Activated CD8-positive, alpha-beta T cell treated with anti-CD3 and anti-CD28 coated beads for 36 hours (primary cell): ENCODE results near the gene CATSPERB. TPM values are rescaled to one million over a fixed set of nuclear protein-coding genes. Genes with fewer than 3 reads are reported as not detected.
"Not testable (repeated sequence)": the region's sequence is repeated elsewhere in the genome, so short reads cannot be mapped to it uniquely, and the experiment has no call there.

ENCODE experiments used
- ATAC-seq: fragments of 200-7000 bp; cut with Tn5 transposase; one replicate; pipeline ENCODE4 v1.10.0; 2021; ENCODE audit warnings: mild to moderate bottlenecking, moderate library complexity
- CTCF ChIA-PET: fragments of 350-600 bp; sonication (Branson Sonifier 250); formaldehyde crosslinking; loops from one replicate; lab custom pipeline; 2021; ENCODE audit warnings: antibody characterized with exemption; lab: Charles Lee
- POLR2A ChIA-PET: fragments of 350-600 bp; sonication (Branson Sonifier 250); formaldehyde crosslinking; loops from one replicate; lab custom pipeline; 2021; ENCODE audit warnings: antibody characterized with exemption; lab: Charles Lee
- DNase-seq: peaks from one replicate; pipeline ENCODE4 v3.0.0-alpha.2; 2020
- H3K27ac Mint-ChIP-seq: one replicate; pipeline ENCODE4 v1.8.0; 2021; ENCODE audit warnings: mild to moderate bottlenecking, mixed read lengths
- H3K27me3 Mint-ChIP-seq: one replicate; pipeline ENCODE4 v1.8.0; 2021; ENCODE audit warnings: mixed read lengths
- H3K36me3 Mint-ChIP-seq: one replicate; pipeline ENCODE4 v1.8.0; 2021; ENCODE audit warnings: low read depth, mixed read lengths
- H3K4me1 Mint-ChIP-seq: one replicate; pipeline ENCODE4 v1.8.0; 2021; ENCODE audit warnings: low read depth, mixed read lengths
- H3K4me3 Mint-ChIP-seq: one replicate; pipeline ENCODE4 v1.8.0; 2021; ENCODE audit warnings: mild to moderate bottlenecking, moderate library complexity, mixed read lengths
- H3K9me3 Mint-ChIP-seq: one replicate; pipeline ENCODE4 v1.8.0; 2021; ENCODE audit warnings: mixed read lengths
- intact Hi-C: fragments of 100-400 bp; cut with micrococcal nuclease; formaldehyde crosslinking; loops from one replicate; pipeline ENCODE4 v1.10.0; 2022
- total RNA-seq, 2 experiments: library from RNA; stranded (reverse); gene quantifications; one replicate each; pipeline ENCODE4 v1.2.3, GENCODE V29; 2021
- TF ChIP-seq, protein P1 (sequence below): fragments of 200-600 bp; IDR thresholded peaks from one replicate; pipeline ENCODE4 v1.8.0; 2022; ENCODE audit warnings: antibody characterized with exemption, mild to moderate bottlenecking

Gene CATSPERB
- total RNA-seq, 2 experiments from 2014 or later, result 0.27 to 0.60 TPM

DNA sequence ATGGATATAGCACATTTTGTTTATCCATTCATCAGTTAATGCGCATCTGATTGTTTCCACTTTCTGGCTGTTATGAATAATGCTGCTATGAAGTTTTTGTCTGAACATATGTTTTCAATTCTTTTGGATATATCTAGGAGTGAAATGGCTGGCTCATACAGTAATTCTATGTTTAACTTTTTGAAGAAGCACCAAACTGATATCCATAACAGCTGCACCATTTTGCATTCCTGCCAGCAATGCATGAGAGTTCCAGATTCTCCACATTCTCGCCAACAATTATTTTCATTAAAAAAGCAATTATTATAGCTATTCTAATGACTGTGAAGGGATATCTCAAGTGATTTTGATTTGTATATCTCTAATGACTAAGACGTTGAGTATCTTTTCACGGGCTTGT is 131.9 kb downstream of the CATSPERB start:
- H3K27me3 Mint-ChIP-seq, result no peaks in the 10 kb centered on the region
- intact Hi-C loops, result no loop called here
- H3K36me3 Mint-ChIP-seq, result peaks cover 2% of the 10 kb centered on the region
- no peak for DNase-seq
- ATAC-seq, result no peak
- H3K4me1 Mint-ChIP-seq, result no peaks in the 10 kb centered on the region
- no peak overlapping the region for H3K4me3 Mint-ChIP-seq
- TF ChIP-seq, protein P1, sequence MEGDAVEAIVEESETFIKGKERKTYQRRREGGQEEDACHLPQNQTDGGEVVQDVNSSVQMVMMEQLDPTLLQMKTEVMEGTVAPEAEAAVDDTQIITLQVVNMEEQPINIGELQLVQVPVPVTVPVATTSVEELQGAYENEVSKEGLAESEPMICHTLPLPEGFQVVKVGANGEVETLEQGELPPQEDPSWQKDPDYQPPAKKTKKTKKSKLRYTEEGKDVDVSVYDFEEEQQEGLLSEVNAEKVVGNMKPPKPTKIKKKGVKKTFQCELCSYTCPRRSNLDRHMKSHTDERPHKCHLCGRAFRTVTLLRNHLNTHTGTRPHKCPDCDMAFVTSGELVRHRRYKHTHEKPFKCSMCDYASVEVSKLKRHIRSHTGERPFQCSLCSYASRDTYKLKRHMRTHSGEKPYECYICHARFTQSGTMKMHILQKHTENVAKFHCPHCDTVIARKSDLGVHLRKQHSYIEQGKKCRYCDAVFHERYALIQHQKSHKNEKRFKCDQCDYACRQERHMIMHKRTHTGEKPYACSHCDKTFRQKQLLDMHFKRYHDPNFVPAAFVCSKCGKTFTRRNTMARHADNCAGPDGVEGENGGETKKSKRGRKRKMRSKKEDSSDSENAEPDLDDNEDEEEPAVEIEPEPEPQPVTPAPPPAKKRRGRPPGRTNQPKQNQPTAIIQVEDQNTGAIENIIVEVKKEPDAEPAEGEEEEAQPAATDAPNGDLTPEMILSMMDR, result no peak
- peaks cover 7% of the 10 kb centered on the region for H3K9me3 Mint-ChIP-seq
- no peak overlapping the region for H3K27ac Mint-ChIP-seq
- ChIA-PET CTCF (no interaction called here), POLR2A (no interaction called here)

DNA sequence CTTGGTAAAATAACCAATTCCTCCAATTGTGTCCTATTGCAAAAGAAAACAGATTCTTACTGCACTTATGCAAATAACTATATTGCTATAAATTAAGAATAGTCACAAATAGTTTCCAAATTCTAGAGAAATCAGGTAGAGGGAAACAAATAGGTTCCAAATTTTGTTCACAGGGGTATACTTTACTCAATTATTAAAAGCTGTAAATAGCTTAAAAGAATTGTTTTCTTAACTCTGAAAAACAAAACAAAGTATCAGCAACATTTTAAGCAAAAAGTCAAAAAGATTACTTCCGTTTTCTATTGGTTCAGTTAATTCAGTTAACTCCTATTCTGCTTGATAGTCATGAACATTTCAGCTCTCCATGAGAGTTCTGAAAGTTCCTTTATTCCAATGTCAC is 136.2 kb downstream of the CATSPERB start:
- ChIA-PET POLR2A (no interaction called here), CTCF (no interaction called here)
- Mint-ChIP-seq H3K4me1 (no peaks in the 10 kb centered on the region), H3K27me3 (no peaks in the 10 kb centered on the region), H3K9me3 (peaks cover 13% of the 10 kb centered on the region), H3K27ac (no peak overlapping the region), H3K36me3 (peaks cover 2% of the 10 kb centered on the region), H3K4me3 (no peak overlapping the region)
- TF ChIP-seq, protein P1, result no peak
- ATAC-seq (no peak), DNase-seq (no peak)
- intact Hi-C loops, result no loop called here

DNA sequence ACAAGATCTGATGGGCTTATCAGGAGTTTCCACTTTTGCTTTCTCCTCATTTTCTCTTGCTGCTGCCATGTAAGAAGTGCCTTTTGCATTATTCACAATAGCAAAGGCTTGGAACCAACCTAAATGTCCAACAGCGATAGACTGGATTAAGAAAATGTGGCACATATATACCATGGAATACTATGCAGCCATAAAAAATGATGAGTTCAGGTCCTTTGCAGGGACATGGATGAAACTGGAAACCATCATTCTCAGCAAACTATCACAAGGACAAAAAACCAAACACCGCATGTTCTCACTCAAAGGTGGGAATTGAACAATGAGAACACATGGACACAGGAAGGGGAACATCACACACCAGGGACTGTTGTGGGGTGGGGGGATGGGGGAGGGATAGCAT is 137.9 kb downstream of the CATSPERB start:
- H3K27me3 Mint-ChIP-seq, H3K4me1 Mint-ChIP-seq, intact Hi-C loops, POLR2A ChIA-PET, H3K27ac Mint-ChIP-seq, DNase-seq, ATAC-seq, H3K4me3 Mint-ChIP-seq, CTCF ChIA-PET, H3K36me3 Mint-ChIP-seq: not testable (repeated sequence)
- H3K9me3 Mint-ChIP-seq, result peaks cover 13% of the 10 kb centered on the region

DNA sequence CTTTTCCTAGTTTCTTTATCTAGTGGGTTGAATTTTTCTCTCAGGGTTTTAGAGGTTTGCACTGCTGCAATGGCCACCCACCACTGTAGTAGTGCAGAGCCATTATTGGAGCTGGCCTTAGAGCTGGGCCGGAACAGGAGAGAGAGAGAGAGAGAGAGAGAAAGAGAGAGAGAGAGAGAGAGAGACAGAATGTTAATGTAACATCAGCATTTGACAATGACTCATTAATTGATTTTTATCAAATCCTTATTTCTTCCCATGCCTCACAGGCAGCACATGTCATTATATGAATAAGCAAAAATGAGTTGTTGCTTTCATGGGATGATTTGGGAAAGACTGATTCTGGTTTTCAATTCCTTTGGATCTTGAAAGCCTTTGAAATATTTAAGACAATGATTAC is 145.5 kb downstream of the CATSPERB start:
- H3K4me1 Mint-ChIP-seq, result no peaks in the 10 kb centered on the region
- intact Hi-C loops, result no loop called here
- no peak overlapping the region for H3K27ac Mint-ChIP-seq
- ATAC-seq, result no peak
- peaks cover 15% of the 10 kb centered on the region for H3K9me3 Mint-ChIP-seq
- POLR2A ChIA-PET, result no interaction called here
- CTCF ChIA-PET, result interaction anchor here (2.6 kb wide), 1 partner anchor 12 kb away, joined by 6 read pairs; no protein-coding TSS in a partner anchor
- no peak overlapping the region for H3K4me3 Mint-ChIP-seq
- no peaks in the 10 kb centered on the region for H3K27me3 Mint-ChIP-seq
- TF ChIP-seq, protein P1, result no peak
- no peak for DNase-seq
- peaks cover 12% of the 10 kb centered on the region for H3K36me3 Mint-ChIP-seq

DNA sequence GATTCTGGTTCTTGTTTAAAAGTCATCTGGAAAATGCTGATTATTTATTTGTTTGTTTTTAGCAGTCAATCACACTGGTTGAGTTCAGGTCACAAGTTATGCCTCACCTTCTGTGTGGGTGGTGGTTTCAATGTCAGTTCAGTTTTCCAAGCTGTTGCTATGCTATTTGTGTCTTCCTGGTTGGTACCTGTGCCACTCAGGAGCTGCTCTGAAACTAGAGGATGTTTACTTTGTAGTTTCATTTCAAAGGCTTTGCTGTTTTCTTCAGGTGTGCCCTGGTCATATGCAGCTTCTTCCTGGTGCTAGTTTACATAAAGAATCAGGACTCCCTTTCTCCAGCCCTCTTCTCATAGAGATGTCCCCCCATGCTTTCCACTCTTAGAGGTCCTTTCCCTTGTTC is 146.0 kb downstream of the CATSPERB start:
- TF ChIP-seq, protein P1, result no peak
- ATAC-seq, result no peak
- H3K27ac Mint-ChIP-seq, result no peak overlapping the region
- DNase-seq, result no peak
- H3K4me3 Mint-ChIP-seq, result no peak overlapping the region
- ChIA-PET CTCF (interaction anchor here (2.6 kb wide), 1 partner anchor 11 kb away, joined by 6 read pairs; no protein-coding TSS in a partner anchor), POLR2A (no interaction called here)
- no peaks in the 10 kb centered on the region for H3K27me3 Mint-ChIP-seq
- intact Hi-C loops, result no loop called here
- peaks cover 12% of the 10 kb centered on the region for H3K36me3 Mint-ChIP-seq
- no peaks in the 10 kb centered on the region for H3K4me1 Mint-ChIP-seq
- H3K9me3 Mint-ChIP-seq, result peaks cover 15% of the 10 kb centered on the region
